HG02885 (cell line): ENCODE data around the gene BTBD3.

Source experiments
- ATAC-seq: cut with Tn5 transposase; IDR thresholded peaks from one replicate; pipeline ENCODE4 v1.9.1; 2021; ENCODE audit warnings: mild to moderate bottlenecking; ENCODE audit not compliant: unreplicated experiment, poor library complexity

The BTBD3 gene

DNA sequence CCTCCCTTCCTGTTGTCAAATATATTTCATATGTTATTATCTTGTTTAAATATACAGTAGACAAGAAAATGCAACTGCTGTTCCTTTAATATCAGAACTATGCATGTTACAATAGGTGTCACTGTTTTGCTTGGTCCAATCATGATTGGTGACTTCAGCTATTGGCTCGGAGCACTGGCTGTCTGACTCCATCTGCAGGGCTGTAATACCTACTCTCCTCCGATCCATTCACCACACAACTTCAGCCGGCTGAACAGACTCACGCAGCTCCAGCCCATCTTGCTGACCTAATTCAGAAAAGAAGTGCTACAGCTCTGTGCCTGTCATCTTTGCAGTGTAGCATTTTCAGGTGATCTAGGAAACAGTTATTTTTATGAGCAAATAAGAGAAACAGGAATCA lies at the start of gene BTBD3:
BTBD3 (plus strand) TSS at position 231 of the 400 bp plus-strand sequence. CDS start 383 bp downstream, outside the sequence.
- ATAC-seq = no peak

DNA sequence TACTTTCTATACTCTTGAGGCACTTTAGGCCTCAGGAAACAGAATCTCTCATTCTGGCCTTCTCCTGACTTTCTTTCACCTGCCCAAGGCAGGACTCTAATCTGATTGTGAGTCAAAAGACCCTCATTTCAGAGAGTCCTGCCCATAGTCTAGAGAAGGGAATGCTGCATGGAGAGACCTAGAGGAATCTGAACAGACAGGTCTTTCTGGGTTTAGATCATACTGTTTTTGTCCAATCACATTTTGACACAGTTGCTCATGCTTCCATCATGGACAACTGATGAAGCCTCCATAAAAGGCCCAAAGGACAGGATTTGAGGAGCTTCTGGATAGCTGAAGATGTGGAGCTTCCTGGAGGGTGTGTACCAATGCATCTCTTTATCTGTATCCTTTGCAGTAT lies 48.1 kb upstream of the BTBD3 start:
- no peak for ATAC-seq

DNA sequence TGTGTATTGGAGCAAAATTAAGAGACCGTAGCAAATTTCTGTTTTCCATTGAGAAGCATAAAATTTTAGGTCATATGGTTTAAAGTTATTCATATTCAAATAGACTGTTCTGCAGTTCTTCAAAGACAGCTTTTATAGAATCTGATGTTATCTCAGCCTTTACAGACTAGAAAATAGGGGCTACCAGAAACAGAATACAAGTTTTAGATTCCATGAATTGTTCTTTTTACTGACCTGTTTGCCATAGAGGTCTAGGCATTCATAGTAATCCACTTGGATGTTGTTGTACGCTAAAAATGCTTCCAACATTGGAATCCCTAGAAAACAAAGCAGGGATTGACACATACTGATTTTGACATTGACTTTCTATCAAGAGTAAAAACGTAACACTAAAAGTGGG lies 47.3 kb upstream of the BTBD3 start:
- ATAC-seq = no peak

DNA sequence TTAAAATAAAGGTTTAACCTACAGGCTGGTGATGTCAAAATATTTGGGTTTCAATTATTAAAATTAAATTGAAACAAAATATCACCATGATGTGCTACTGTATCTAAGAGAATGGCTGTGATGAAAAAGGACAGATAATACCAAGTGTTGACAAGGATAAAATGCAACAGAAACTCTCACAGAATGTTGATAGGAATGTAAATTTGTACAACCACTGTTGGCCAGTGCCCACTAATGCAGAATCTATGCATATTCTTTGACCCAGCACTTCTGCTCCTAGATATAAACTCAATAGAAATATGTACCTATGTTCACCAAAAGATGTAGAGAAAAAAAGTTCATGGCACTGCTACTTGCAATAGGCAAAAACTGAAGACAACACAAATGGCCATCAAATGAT lies 41.1 kb upstream of the BTBD3 start:
- no peak for ATAC-seq

DNA sequence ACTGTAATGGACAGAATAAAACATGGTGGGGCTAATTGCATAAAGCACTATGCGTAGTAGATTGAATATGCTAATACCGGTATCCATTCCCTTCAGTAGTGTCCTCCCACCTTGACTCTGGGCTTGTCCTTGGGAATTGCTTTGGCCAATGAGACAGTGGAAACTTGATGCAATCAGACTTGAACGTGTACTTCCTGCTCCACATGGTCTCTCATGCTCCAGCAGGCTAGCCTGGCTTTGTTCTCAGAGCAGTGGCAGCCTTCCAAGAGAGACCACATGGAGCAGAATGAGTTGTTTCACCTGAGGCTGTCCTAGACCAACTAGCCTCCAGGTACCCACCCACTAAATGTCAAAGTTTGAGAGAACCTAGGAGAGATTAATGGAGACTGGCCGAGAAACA lies 37.0 kb upstream of the BTBD3 start:
- ATAC-seq = no peak

DNA sequence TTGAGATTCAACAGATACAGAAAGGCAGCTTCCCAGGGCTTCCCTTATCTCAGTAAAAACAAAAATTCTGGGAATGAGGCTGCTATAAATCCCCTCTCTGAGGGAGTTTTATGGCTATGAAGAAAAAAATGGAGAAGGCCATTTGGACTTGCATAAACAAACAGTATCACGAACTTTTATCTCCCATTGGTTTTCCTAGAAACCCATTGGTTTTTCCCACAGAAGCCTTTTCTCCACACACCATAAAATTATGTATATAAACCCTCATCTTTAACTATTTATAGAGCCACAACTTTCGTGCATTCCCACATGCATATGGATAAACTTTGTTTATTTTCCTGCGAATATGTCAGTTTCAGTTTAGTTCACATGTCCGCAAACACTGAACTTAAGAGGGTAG lies 36.2 kb upstream of the BTBD3 start:
- no peak for ATAC-seq

DNA sequence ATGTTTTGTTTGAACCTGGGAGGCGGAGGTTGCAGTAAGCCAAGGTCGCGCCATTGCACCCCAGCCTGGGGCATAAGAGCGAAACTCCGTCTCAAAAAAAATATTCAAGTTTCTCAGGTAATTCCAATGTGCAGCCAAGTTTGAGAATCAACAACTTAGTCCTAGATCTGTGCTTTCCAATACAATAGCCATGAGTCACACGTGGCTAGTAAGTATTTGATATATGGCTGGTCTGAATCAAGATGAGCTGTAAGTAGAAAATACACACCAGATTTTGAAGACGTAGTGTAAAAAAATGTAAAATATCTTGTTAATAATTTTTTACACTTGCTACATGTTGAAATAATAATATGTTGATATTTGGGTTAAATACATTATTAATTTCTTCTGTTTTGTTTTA lies 35.0 kb upstream of the BTBD3 start:
- no peak for ATAC-seq

DNA sequence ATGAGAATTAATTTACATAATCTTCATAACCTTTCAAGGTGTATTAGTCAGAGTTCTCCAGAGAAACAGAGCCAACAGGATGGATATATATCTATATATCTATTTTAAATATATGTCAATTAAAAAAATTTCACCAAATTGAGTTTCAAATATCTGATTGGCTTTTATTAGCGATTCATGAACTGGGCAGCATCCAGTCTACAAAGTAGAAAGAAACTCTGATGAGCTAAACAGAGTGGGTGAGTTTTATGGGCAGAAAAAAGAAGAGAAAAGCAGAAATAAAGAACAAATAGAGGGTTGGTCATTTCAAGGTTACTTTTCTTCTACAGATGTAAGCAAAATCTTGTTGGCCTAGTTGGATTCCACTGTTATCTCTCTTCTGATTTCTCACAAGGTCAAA lies 29.0 kb upstream of the BTBD3 start:
- ATAC-seq = no peak

DNA sequence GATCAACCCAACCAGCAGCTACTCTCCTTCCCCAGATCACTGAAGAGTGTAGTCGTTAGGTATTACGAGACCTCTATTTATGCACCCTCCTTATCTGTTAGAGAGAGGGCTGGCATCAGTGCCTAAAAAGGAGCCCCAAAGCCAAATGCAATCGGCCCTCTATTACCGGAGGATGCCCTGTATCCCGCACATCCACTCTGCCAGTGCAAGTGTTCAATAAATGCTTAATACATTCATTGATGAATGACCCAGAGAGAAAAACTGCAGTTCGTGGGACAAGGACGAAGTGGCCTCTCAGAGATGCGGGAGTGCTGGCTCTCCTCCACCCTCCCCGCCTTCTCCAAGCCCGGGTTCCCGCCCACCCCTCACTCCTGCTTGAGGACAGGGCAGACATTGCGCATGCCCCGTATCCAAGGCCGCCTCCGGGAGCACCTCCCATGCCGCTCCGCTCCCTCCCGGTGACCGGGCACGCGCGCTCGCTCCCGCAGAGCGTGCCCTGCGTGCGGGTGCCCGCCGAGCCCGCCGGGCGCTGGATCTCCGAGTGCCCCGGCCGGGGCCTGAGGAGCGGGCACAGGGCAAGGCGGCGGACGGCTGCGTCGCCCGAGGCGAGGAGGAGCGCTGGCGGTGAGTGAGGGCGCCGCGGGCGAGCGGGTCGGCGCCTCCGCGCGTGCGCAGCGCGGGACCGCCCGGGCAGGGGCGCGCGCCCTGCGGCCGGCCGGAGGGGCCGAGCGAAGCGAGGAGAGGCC lies 27.2 kb upstream of the BTBD3 start:
- no peak for ATAC-seq

DNA sequence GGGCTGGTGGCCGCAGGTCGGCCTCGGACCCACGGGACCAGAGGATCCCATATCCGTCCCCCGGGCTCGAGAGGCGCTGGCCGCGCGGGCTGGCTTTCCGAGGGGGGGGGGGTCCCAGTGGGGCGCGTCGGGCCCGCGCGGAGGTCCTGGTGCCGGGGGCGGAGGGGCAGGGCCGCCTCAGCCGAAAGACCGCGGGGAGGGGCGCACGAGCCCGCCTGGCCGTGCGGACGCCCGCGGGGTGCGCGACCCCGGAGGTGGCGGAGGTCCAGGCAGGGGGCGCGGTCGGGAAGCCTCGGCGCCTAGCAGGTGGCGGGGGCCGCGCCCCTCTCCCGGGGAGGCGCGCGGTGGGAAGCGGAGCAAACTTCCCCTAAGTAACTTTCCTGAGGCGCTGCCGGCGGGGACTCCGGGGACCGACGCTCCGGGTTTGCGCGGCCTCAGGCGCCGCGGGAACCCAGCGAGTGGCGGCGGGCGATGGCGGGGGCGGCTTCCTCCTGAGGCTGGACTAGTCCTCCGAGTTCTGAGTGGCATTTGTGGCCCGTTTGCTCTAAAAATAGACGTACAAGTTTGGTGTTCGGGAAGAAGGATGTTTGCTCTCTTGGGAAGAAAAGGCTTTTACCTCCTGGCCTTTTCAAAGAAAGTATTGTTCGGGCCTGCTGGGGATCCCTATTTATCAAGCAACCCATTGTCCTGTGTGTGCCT lies 26.5 kb upstream of the BTBD3 start:
- ATAC-seq = no peak

DNA sequence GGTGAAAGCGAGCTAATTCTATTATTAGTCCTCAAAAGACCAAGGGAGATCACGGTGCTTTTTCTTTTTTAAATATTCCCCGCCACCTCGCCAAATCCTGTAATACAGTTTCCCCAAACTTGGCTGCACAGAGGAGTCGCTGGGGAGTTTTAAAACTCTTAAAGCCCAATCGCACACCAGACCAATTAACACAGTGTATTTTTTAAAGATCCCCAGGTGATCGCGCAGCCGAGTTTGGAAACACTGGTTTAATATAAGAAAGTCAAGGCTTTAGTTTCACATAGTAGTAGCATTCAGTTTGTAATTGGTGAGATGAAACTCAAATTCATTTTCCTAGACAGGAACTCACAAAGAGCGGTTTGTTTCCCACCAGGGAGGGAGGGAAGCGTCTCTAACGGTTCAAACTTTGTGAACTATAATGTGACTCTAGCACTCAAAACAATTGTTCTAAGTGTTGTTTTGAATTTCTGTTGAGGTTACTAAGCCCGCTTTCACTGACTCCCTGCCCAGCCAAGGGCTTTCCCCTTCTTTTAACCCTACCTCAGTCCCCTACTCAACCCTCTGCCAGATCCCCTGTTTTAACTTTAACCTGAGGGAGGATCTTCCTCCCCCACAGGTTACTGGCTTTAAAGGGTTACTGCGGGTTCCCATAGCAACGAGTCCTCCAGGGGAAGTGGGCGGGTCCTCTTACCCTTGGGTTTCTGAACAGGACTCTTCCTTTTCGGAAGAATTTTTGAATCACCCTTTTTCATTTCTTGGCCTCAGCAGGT lies 25.7 kb upstream of the BTBD3 start:
- ATAC-seq = no peak

DNA sequence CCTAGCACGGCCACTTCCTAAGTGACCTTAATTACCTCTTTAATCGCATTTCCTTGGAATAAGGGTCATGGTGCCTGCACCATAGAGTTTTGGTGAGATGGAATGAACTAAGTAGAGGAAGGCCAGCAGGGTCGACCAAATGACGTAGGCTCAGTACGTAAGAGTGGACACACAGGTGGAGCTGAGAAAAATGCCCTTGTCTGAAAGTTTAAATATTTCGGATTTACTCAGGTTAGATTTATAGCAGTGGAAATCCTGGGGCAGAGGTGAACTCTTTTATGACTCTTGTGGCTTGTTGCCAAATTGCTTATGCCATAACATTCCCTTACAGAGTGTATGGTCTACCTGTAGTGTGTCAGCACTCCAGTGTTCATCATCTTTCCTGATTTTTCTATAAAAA lies 23.6 kb upstream of the BTBD3 start:
- no peak for ATAC-seq

DNA sequence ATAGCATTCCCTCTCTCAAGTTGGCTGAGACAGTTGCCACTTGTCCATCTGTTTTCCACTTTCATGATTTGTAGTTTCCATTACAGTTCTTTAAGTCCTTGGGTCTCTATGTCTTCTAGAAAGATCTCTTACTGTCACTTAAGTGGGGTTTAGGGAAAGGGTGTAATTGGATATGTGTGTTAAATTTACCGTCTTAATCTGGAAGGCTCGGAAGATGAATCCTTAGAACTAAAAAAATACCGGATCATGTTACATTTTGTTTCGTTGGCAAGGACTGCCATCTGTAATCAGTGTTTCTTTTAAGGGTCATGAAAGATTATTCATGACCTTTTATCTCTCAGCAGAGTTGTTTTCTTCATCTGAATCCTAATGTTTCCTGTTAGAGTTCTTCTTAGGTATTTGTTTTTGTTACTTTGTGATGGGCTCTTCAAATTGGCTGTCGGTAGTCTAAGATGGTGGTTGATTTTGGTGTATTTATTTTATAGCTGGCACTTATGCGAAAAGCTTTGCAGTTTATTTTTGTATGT lies 21.8 kb upstream of the BTBD3 start:
- ATAC-seq = no peak

DNA sequence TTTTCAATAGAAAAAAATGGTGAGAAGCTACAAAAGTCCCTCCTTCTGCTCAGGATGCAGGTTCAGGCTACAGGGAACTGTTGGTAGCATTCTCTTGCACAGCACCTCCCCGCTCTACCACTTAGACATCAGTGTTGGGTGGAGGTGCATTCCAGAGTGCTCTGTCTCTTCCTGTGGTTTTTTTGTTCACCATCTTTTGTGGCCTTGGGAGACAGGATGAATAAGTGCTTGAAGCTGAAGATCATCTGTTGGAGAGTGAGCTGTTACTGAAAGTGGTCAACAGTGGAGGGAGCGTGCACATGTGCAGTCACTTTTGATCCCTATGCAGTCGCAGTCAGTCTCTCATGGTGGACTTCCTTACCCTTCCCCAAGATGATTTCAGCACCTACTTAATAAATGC lies 16.6 kb upstream of the BTBD3 start:
- ATAC-seq = no peak

DNA sequence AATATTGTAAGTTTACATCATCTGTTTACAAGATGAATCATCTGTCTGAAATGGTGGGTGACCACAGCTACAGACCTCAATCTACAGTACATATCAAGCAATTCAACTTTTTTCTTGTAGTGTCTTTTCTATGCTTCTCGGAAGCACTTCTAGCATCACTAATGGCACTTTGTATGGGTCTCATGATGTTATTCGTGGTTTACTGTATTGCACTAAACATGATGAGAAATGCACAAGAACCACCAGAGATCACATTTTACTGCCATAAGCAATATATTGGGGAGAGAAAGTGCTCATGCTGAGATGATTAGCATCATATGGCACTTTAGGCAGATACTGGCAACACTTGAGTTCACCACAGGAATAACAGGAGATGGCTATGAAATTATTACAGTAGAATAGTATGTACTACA lies 15.4 kb upstream of the BTBD3 start:
- no peak for ATAC-seq

DNA sequence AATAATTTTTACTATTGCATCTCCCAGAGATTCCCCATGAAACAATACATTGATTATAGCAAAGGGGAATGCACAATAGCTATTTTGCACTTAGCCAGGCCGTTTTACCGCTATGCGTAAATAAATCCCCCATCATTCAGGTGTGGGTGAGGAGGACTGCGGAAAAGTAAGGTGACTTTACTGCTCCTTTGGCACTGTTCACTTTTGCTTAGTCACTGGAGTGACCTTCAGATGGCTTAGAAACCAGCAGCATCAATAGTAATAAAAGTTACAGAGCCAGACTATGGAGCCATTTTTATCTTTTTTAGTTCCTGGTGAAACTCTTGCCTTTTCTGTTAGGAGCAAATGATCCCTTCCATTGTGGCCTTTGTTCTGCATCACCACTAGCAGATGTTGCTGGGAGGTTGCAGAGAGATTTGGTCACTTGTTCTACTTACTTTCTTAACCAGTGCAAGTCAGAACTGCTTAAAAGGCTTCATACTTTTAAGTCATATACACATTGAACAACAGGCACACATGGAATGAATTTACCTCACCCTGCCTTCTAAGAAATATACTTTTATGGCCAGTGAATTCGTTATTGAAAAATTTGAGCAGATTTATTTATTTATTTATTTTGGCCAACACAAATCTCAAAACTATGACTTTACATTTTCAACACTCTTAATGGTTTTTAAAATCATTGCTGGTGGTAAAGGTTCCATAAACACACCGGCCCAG lies 12.1 kb upstream of the BTBD3 start:
- ATAC-seq = no peak

DNA sequence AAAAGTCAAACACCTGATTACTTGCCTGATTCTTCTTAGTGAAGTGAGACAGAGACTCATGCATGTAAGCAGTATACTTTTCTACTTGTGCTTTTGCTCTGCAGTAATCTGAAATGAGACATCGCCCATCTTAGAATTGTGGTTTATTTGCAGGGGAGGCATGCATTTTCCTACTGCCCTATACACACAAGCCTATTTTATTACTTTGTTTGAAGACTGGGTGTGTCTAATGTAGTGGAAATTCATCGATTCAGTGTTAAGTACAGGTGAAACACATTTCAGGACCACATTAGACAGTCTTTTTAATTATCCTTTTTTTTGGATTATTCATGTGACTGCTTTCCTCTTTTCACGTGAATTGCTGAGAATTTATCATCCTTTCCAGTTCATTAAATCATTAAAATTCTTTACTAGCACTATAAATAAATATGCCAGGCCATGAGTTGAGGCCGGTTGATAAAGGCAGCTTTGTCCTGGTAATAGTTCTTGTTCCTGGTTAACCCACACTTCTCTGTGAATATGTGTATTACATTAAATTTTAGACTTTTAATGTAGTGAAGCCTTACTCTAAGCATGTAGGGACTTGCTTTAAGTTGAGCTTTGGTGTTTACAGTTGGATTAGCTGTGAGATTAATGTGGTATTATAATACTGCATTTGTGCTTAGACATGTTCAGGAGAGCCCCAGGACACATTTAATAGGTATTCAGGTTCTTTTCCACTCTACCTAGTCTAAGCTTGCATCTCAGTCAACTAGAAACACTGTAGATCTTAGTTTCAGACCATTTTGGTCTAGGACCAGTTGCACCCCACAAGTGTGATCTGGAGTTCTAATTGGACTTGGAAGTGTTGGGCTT lies 10.8 kb upstream of the BTBD3 start:
- no peak for ATAC-seq

DNA sequence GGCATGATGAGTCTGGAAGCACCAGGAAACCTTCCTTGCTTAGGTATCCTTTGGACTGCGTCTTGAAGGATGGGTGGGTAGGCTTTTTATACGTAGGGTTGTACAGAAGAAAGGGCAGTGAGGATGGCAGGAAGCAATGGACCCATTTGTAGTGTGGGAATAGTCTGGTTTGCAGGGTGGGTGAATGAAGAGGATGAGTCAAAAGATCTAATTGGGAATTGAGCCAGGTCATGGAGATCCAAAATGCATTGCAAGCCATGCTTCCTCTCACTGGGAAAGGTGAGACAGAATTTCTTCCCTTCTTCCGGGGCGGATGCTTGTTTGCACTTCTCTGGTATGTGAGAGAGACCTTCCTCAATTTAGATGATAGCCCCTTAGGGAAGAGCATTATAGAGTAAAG lies 10.1 kb upstream of the BTBD3 start:
- no peak for ATAC-seq

DNA sequence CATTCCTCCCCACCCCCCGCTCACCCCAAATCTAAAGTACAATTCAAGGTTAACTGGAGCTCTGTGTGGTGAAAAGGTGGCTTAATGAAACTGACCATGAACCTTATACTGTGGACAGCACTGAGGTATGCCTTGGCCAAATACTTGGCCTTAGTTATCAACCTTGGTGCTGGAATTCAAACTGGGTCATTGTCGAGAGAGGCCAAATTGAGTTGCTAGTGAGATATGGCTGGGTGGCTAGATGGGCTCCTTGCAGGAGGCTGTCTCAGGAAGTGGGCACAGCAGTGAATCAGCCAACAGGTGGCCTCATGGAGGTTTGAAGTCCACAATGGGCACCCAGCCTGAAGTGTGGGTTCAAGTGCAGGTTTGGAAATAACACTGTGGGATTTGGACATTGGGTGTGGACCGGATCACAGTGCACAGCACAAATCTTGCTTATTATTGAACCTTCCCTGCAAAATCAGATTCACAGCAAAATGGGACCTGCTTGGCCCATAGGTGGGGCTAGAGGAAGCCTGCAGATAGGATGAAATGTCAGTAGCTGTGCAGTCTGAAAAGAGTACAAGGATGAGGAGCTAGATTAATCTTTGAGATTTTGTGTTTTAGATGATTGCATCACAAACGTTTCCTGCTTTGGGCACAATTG lies 5.6 kb upstream of the BTBD3 start:
- ATAC-seq = no peak
